HepG2 (cell line): ENCODE results near the gene CALM1. TPM values are rescaled to one million over a fixed set of nuclear protein-coding genes. Genes with fewer than 3 reads are reported as not detected.

Source experiments
- ATAC-seq: fragments of 200-7000 bp; cut with Tn5 transposase; 3 replicates; pipeline ENCODE4 v1.9.1; 2020; ENCODE audit warnings: mild to moderate bottlenecking, moderate library complexity
- BruUV-seq: library from RNA; stranded (reverse); fragments of 400-500 nt; replicated peaks from 2 replicates; lab custom pipeline; 2021; lab: Mats Ljungman, UMichigan
- CTCF ChIA-PET: fragments of 300-600 bp; formaldehyde crosslinking; extraction: SDS; loops from one replicate; lab custom pipeline; 2021; ENCODE audit warnings: low total read pairs, inconsistent platforms, low intra/inter-chr PET ratio; lab: Yijun Ruan, JAX
- POLR2A ChIA-PET: fragments of 350-600 bp; sonication (Branson Sonifier 250); formaldehyde crosslinking; loops from one replicate; lab custom pipeline; 2020; ENCODE audit warnings: antibody characterized with exemption, inconsistent platforms; lab: Yijun Ruan, JAX
- DNase-seq: peaks from one replicate; pipeline ENCODE4 v3.0.0-alpha.2; 2015; ENCODE audit warnings: low spot score
- FAIRE-seq: peaks from 3 replicates; lab custom pipeline; 2011; peaks lifted over from hg19 to GRCh38; lab: Jason Lieb, UNC
- H2AFZ ChIP-seq: one replicate; pipeline ENCODE4 v1.6.1; 2011; ENCODE audit warnings: low read length, inconsistent platforms
- H3K27ac ChIP-seq: fragments of 300-600 bp; 3 replicates; pipeline ENCODE4 v1.8.0; 2011; ENCODE audit warnings: mixed run types, mild to moderate bottlenecking, mixed read lengths, low read length, inconsistent platforms; ENCODE audit not compliant: insufficient read depth; ENCODE audit errors: extremely low read length
- H3K27me3 ChIP-seq, 2 experiments: fragments of 200-600 bp in 1 of 2; 2 replicates in 1 of 2; 3 replicates in 1 of 2; pipeline versions ENCODE4 v1.6.0 to v1.8.0; 2011; ENCODE audit warnings: low read length in 2 of 2, mild to moderate bottlenecking in 2 of 2, moderate library complexity in 2 of 2, inconsistent platforms in 1 of 2; ENCODE audit not compliant: insufficient read depth in 2 of 2, control insufficient read depth in 1 of 2
- H3K36me3 ChIP-seq, 2 experiments: fragments of 200-600 bp in 1 of 2; replicated peaks in 1 of 2; 2 replicates in 1 of 2; 3 replicates in 1 of 2; pipeline versions ENCODE4 v1.5.1 to v1.8.0; 2011; ENCODE audit warnings: low read length in 2 of 2, inconsistent platforms in 1 of 2; ENCODE audit not compliant: insufficient read depth in 2 of 2, control insufficient read depth in 1 of 2
- H3K4me1 ChIP-seq: 2 replicates; pipeline ENCODE4 v1.5.1; 2012; ENCODE audit warnings: low read length, inconsistent platforms; ENCODE audit not compliant: insufficient read depth
- H3K4me2 ChIP-seq: 2 replicates; pipeline ENCODE4 v1.6.0; 2011; ENCODE audit warnings: low read depth, low read length, inconsistent platforms
- H3K4me3 ChIP-seq, 3 experiments: fragments of 200-600 bp in 1 of 3; sonication (generic), shearing (Covaris generic) in 1 of 3; replicated peaks in 1 of 3; 2 replicates each; pipeline ENCODE4 v1.5.1; 2011 to 2016; ENCODE audit warnings: low read length in 3 of 3, inconsistent platforms in 2 of 3, low read depth in 2 of 3, mild to moderate bottlenecking in 2 of 3, control low read depth in 1 of 3, mixed read lengths in 1 of 3; ENCODE audit not compliant: insufficient read depth in 1 of 3
- H3K79me2 ChIP-seq: one replicate; pipeline ENCODE4 v1.6.1; 2011; ENCODE audit warnings: low read length, inconsistent platforms; ENCODE audit not compliant: insufficient read depth
- H3K9ac ChIP-seq: 2 replicates; pipeline ENCODE4 v1.6.0; 2011; ENCODE audit warnings: mild to moderate bottlenecking, low read depth, low read length, inconsistent platforms; ENCODE audit not compliant: insufficient read depth
- H3K9me3 ChIP-seq: 2 replicates; pipeline ENCODE4 v1.5.1; 2012; ENCODE audit warnings: mild to moderate bottlenecking, low read length
- H4K20me1 ChIP-seq: 2 replicates; pipeline ENCODE4 v1.6.0; 2011; ENCODE audit warnings: inconsistent platforms, mild to moderate bottlenecking, low read length, moderate library complexity; ENCODE audit not compliant: insufficient read depth
- GTF3A ChIP-seq: sonication (generic); formaldehyde crosslinking; conservative IDR thresholded peaks from 2 replicates; pipeline ENCODE4 v1.4.0; 2020; ENCODE audit warnings: mild to moderate bottlenecking, missing genetic modification reagents
- HMG20A ChIP-seq: IDR thresholded peaks from 2 replicates; pipeline ENCODE4 v1.6.1; 2016; ENCODE audit warnings: borderline replicate concordance
- KDM1A ChIP-seq: IDR thresholded peaks from 2 replicates; pipeline ENCODE4 v1.6.1; 2016; ENCODE audit warnings: missing compliant biosample characterization
- MYC ChIP-seq: sonication (generic); formaldehyde crosslinking; IDR thresholded peaks from 2 replicates; pipeline ENCODE4 v1.9.0; 2021; ENCODE audit warnings: missing genetic modification reagents, borderline replicate concordance
- NCOA1 ChIP-seq: sonication (generic); formaldehyde crosslinking; IDR thresholded peaks from 2 replicates; pipeline ENCODE4 v1.9.0; 2021; ENCODE audit warnings: missing genetic modification reagents
- NCOA5 ChIP-seq: sonication (generic); formaldehyde crosslinking; IDR thresholded peaks from 2 replicates; pipeline ENCODE4 v1.4.0; 2020; ENCODE audit warnings: missing genetic modification reagents
- SOX6 ChIP-seq, 2 experiments: fragments of 450-650 bp in 1 of 2; sonication (generic) in 1 of 2; formaldehyde crosslinking in 1 of 2; IDR thresholded peaks; 2 replicates each; pipeline versions ENCODE4 v1.4.0 to v1.6.1; 2017 to 2020; ENCODE audit warnings: antibody characterized with exemption in 1 of 2, mild to moderate bottlenecking in 1 of 2, missing genetic modification reagents in 1 of 2
- STAG1 ChIP-seq: sonication (generic); formaldehyde crosslinking; IDR thresholded peaks from 2 replicates; pipeline ENCODE4 v1.4.0; 2020; ENCODE audit warnings: missing genetic modification reagents
- ZBTB14 ChIP-seq: sonication (generic); formaldehyde crosslinking; IDR thresholded peaks from 2 replicates; pipeline ENCODE4 v1.4.0; 2020; ENCODE audit warnings: missing genetic modification reagents
- ZBTB4 ChIP-seq: sonication (generic); formaldehyde crosslinking; IDR thresholded peaks from 2 replicates; pipeline ENCODE4 v1.4.0; 2020; ENCODE audit warnings: missing genetic modification reagents, mild to moderate bottlenecking, borderline replicate concordance
- ZFX ChIP-seq: sonication (generic); formaldehyde crosslinking; IDR thresholded peaks from 2 replicates; pipeline ENCODE4 v1.4.0; 2020; ENCODE audit warnings: mild to moderate bottlenecking, low read depth, missing genetic modification reagents, moderate library complexity
- ZFY ChIP-seq: sonication (generic); formaldehyde crosslinking; IDR thresholded peaks from 2 replicates; pipeline ENCODE4 v1.4.0; 2020; ENCODE audit warnings: missing genetic modification reagents
- ZNF414 ChIP-seq: sonication (generic); formaldehyde crosslinking; IDR thresholded peaks from 2 replicates; pipeline ENCODE4 v1.5.0; 2020; ENCODE audit warnings: missing genetic modification reagents
- ZNF501 ChIP-seq: sonication (generic); formaldehyde crosslinking; IDR thresholded peaks from 2 replicates; pipeline ENCODE4 v1.5.1; 2020; ENCODE audit warnings: mild to moderate bottlenecking, moderate library complexity, missing genetic modification reagents
- ZNF616 ChIP-seq: sonication (generic); formaldehyde crosslinking; IDR thresholded peaks from 2 replicates; pipeline ENCODE4 v1.5.0; 2020; ENCODE audit warnings: low read depth, mild to moderate bottlenecking, missing genetic modification reagents
- ZNF773 ChIP-seq: sonication (generic); formaldehyde crosslinking; IDR thresholded peaks from 2 replicates; pipeline ENCODE4 v1.4.0; 2020; ENCODE audit warnings: missing genetic modification reagents, borderline replicate concordance
- WGBS: methylation state at CpG from one replicate; pipeline ENCODE4 v1.1.6; 2017; ENCODE audit warnings: low lambda C conversion rate; 5-methylcytosine and 5-hydroxymethylcytosine counted together
- in situ Hi-C: cut with HindIII; loops from 2 replicates; pipeline ENCODE4 v1.10.0; 2017; ENCODE audit warnings: low pct_unique_long_range_greater_than_20kb; ENCODE audit not compliant: extremely low pct_ligation_motif_present
- intact Hi-C: fragments of 100-400 bp; cut with micrococcal nuclease; formaldehyde crosslinking; loops from one replicate; pipeline ENCODE4 v1.10.0; 2022; ENCODE audit not compliant: unreplicated experiment
- polyA plus RNA-seq, 8 experiments: library from polyadenylated mRNA; depleted of rRNA in 3 of 8; stranded (reverse) in 7 of 8; unstranded in 1 of 8; fragments of >200 nt; fragmentation: Illumina TruSeq in 4 of 8; extraction: Trizol in 4 of 8; gene quantifications; 2 replicates each; pipeline versions ENCODE4 v1.2.1 to v1.2.3, GENCODE V29; 2011 to 2016; ENCODE audit warnings: low read depth in 4 of 8, missing spikeins in 1 of 8, mixed read lengths in 1 of 8; ENCODE audit not compliant: insufficient read depth in 1 of 8
- total RNA-seq, 5 experiments: library from RNA; depleted of rRNA; stranded (reverse); fragments of >200 nt; fragmentation: Illumina TruSeq; extraction: Trizol; gene quantifications; 2 replicates each; pipeline ENCODE4 v1.2.3, GENCODE V29; 2016; ENCODE audit warnings: low read depth in 1 of 5
- TF ChIP-seq, protein P1 (sequence below): IDR thresholded peaks from 2 replicates; pipeline ENCODE4 v1.6.1; 2018; ENCODE audit warnings: missing genetic modification reagents

The CALM1 gene
- total and polyA plus RNA-seq, 2 of the 13 experiments (the other 11 are each of a cell fraction or from before 2014, with no cell fraction given), result 110 to 238 TPM

- TF ChIP-seq ZNF501 (CRISPR knock-in tag) (no peak), KDM1A (no peak), HMG20A (CRISPR knock-in tag) (no peak), ZNF616 (no peak), GTF3A (CRISPR knock-in tag) (no peak), ZNF414 (CRISPR knock-in tag) (no peak), MYC (CRISPR knock-in tag) (no peak), STAG1 (CRISPR knock-in tag) (no peak), ZNF773 (CRISPR knock-in tag) (no peak), ZBTB14 (CRISPR knock-in tag) (no peak), NCOA5 (CRISPR knock-in tag) (no peak), ZFY (CRISPR knock-in tag) (no peak), NCOA1 (CRISPR knock-in tag) (no peak), SOX6 (IDR thresholded peaks at IDR 0.05) (no peak), SOX6 (CRISPR knock-in tag; IDR thresholded peaks at IDR 0.05) (no peak), ZFX (no peak), ZBTB4 (no peak)
- TF ChIP-seq, protein P1, sequence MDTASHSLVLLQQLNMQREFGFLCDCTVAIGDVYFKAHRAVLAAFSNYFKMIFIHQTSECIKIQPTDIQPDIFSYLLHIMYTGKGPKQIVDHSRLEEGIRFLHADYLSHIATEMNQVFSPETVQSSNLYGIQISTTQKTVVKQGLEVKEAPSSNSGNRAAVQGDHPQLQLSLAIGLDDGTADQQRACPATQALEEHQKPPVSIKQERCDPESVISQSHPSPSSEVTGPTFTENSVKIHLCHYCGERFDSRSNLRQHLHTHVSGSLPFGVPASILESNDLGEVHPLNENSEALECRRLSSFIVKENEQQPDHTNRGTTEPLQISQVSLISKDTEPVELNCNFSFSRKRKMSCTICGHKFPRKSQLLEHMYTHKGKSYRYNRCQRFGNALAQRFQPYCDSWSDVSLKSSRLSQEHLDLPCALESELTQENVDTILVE, result no peak
- no peak overlapping the region for H3K4me2 ChIP-seq
- no peak overlapping the region for H3K27ac ChIP-seq
- peaks cover 0 to 8% of the 10 kb centered on the region in 2 experiments; a peak in 2 of 5 replicates for H3K27me3 ChIP-seq
- H3K36me3 ChIP-seq, result no peaks in the 10 kb centered on the region
- no peak overlapping the region for H3K9ac ChIP-seq
- FAIRE-seq (no peak), ATAC-seq (no peak), DNase-seq (no peak)
- WGBS, result 11% methylated on average over 2 of the region's 3 CpGs
- no peaks in the 10 kb centered on the region for H4K20me1 ChIP-seq
- BruUV-seq, result no TSS peak
- H3K79me2 ChIP-seq, result no peaks in the 10 kb centered on the region
- intact Hi-C loops, result no loop called here
- CTCF ChIA-PET, result no interaction called here
- 0 out of 2 replicates have a peak, but pooled peaks cover 5% of the 10 kb centered on the region for H3K4me1 ChIP-seq
- no peak overlapping the region for H3K4me3 ChIP-seq
- POLR2A ChIA-PET, result no interaction called here
- in situ Hi-C loops, result no loop called here
- H3K9me3 ChIP-seq, result 0 out of 2 replicates have a peak, but pooled peaks cover under 1% of the 10 kb centered on the region
- no peak overlapping the region for H2AFZ ChIP-seq
Measured at GRCh38 chr14:90450667-90451066, 53.8 kb downstream of the CALM1 start.
